22Rv1 (cell line): Measurements from ENCODE around the gene DENND1B.

Experiments used
- H3K27ac ChIP-seq: fragments of 450-650 bp; 2 replicates; pipeline ENCODE4 v1.5.1; 2017
- CTCF ChIP-seq: fragments of 450-650 bp; IDR thresholded peaks from 2 replicates; pipeline ENCODE4 v1.5.1; 2017; ENCODE audit warnings: mild to moderate bottlenecking
- ZFX ChIP-seq: fragments of 450-650 bp; IDR thresholded peaks from 2 replicates; pipeline ENCODE4 v1.6.1; 2017; ENCODE audit warnings: antibody characterized with exemption, borderline replicate concordance

Gene DENND1B

GRCh38 chr1:197469620-197470210 is 305.6 kb downstream of the DENND1B start:
- no peak overlapping the region for H3K27ac ChIP-seq
- TF ChIP-seq ZFX (no peak), CTCF (no peak)

GRCh38 chr1:197468543-197469175 is 306.6 kb downstream of the DENND1B start:
- no peak for TF ChIP-seq ZFX
- no peak for TF ChIP-seq CTCF
- H3K27ac ChIP-seq: no peak overlapping the region

GRCh38 chr1:197467881-197468280 is 307.4 kb downstream of the DENND1B start:
- TF ChIP-seq ZFX (no peak), CTCF (no peak)
- no peak overlapping the region for H3K27ac ChIP-seq

- TF ChIP-seq ZFX: no peak
- no peak for TF ChIP-seq CTCF
Observed at GRCh38 chr1:197466813-197467212, 308.5 kb downstream of the DENND1B start.

GRCh38 chr1:197465528-197466327 is 309.6 kb downstream of the DENND1B start:
- H3K27ac ChIP-seq: no peak overlapping the region
- no peak for TF ChIP-seq CTCF
- TF ChIP-seq ZFX: no peak

More at GRCh38 chr1:197466813-197467212, 308.5 kb downstream of the DENND1B start:
- H3K27ac ChIP-seq: no peak overlapping the region

- no peak for TF ChIP-seq CTCF
- no peak for TF ChIP-seq ZFX
- no peak overlapping the region for H3K27ac ChIP-seq
Observed at GRCh38 chr1:197464044-197464443, 311.2 kb downstream of the DENND1B start.

GRCh38 chr1:197463142-197463541 is 312.1 kb downstream of the DENND1B start:
- TF ChIP-seq CTCF (no peak), ZFX (no peak)
- H3K27ac ChIP-seq: no peak overlapping the region
